ENCODE measurements around the gene CASP9. TPM values are rescaled to one million over a fixed set of nuclear protein-coding genes. Genes with fewer than 3 reads are reported as not detected.
"Not testable (repeated sequence)": the region's sequence is repeated elsewhere in the genome, so short reads cannot be mapped to it uniquely, and the experiment has no call there.

CASP9 gene
- total RNA-seq, 8 experiments from 2014 or later: 8.2 to 17.1 (median 13.9) TPM

- no peak overlapping the region for H3K4me3 ChIP-seq
- 86 to 97% (median 91%) methylated on average over 2 to 11 of the region's 17 CpGs; no CpG with 5 or more reads in 6 of the 10 experiments for WGBS, 10 experiments
- in situ Hi-C loops (cut with MboI; ENCODE audit: low pct_unique_long_range_greater_than_20kb in 2 of 9, low sequenced_read_pairs in 9 of 9, unreplicated experiment in 9 of 9): no loop called here
- H3K27ac ChIP-seq: no peak overlapping the region
- no peaks in the 10 kb centered on the region for H3K4me1 ChIP-seq (replicated peaks in 1 of 2)
- ATAC-seq (replicated peaks in 6 of 8): no peak
Measured at GRCh38 chr1:15506831-15507230, 17.2 kb downstream of the CASP9 start.

GRCh38 chr1:15504436-15504835 lies 19.6 kb downstream of the CASP9 start:
- H3K4me1 ChIP-seq (replicated peaks in 1 of 2): no peaks in the 10 kb centered on the region

DNA sequence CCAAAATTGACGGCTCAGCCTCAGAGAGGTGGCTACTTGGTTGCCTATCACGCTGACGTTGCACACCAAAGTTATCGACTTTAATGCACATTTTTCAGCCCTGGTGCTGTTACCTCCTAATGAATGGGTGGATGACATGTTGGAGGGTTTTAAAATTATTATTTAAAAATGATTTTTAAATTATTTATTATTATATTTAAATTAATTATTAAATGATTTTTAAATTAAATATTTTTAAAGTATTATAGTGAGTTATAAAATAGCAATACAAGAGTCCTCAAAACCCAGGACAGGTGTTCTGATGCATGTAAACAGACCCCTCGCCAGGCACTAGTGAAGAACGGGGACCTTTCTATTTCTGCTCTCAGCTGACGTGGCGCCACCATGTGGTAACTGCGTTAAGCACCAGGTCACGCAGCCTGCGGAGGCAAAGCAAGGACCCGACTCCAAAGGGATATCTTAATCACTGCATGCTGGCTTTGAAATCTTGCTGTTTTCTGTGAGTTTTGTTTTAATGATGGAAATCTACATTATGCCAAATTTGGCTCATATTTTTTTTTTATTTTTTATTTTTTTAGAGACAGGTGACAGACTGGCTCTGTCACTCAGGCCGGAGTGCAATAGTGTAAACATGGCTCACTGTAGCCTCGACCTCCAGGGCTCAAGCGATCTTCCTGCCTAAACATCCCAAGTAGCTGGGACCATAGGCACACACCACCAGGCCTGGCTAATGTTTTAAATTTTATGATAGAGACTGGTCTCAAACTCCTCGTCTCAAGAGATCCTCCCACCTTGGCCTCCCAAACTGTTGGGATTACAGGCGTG lies 22.6 kb downstream of the CASP9 start:
- peak; percentile 49 to 81 (median 64) for ATAC-seq (replicated peaks in 6 of 8)
- in situ Hi-C loops (cut with MboI; ENCODE audit: low pct_unique_long_range_greater_than_20kb in 2 of 9, low sequenced_read_pairs in 9 of 9, unreplicated experiment in 9 of 9): no loop called here
- Histone ChIP-seq H3K4me1 (replicated peaks in 1 of 2) (no peaks in the 10 kb centered on the region), H3K4me3 (no peak overlapping the region), H3K27ac (no peak overlapping the region)
- 39 to 72% (median 61%) methylated on average over 3 to 17 of the region's 17 CpGs for WGBS, 10 experiments

More at GRCh38 chr1:15504436-15504835, 19.6 kb downstream of the CASP9 start:
- Histone ChIP-seq H3K27ac (no peak overlapping the region), H3K4me3 (no peak overlapping the region)
- ATAC-seq (replicated peaks in 6 of 8): no peak
- WGBS, 10 experiments: 40 to 100% (median 96%) methylated on average over 1 to 3 of the region's 4 CpGs; no CpG with 5 or more reads in 6 of the 10 experiments
- in situ Hi-C loops (cut with MboI; ENCODE audit: low pct_unique_long_range_greater_than_20kb in 2 of 9, low sequenced_read_pairs in 9 of 9, unreplicated experiment in 9 of 9): no loop called here

DNA sequence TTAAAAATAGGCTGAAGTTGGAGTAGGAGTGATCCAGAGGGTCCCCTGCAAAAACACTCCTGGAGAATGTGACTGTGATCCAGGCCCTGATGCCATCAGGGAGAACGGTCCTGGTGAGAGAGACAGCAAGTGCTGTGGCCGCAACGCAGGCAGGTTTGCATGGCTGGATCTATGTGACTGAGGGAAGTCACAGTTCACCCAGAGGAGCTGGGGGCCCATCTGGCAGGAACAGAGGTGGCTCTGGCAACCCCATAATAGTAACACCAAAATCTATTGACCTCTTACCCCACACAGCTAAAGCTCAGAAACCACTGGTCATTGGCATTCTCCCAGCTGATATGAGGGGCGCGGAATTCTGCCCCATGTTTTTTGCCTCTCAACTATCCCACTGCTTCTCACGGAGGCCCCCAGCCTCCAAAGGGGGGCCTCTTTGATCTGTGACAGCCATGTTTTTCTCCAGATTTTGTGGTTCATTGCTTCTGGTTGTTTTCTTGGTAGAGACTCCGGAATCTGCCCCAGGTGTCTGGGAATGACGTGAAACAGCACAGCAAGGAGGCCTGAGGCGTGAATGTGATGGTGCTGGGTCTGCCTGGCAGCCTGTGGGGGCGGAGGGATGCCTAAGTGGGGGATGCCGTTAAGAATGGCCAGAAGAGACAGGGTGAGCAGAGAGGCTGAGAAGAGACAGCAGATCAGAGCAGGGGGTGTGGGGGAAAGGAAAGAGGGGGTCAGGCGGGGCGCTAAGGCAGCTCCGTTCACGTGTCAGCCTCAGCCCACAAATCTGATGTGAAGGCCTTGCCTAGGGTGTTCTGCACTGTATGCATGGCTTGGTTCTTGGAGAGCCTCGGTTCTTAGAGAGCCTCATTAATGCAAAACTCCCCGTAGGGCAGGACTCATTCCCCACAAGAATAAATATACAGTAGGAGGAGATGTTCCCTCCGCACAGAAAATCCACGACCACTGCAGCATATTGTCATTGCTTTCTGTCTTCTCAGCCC lies 23.5 kb downstream of the CASP9 start:
- no peaks in the 10 kb centered on the region for H3K4me1 ChIP-seq (replicated peaks in 1 of 2)
- in situ Hi-C loops (cut with MboI; ENCODE audit: low pct_unique_long_range_greater_than_20kb in 2 of 9, low sequenced_read_pairs in 9 of 9, unreplicated experiment in 9 of 9): no loop called here
- WGBS, 10 experiments: 65 to 100% (median 83%) methylated on average over 2 to 13 of the region's 19 CpGs; no CpG with 5 or more reads in 1 of the 10 experiments
- no peak overlapping the region for H3K4me3 ChIP-seq
- no peak overlapping the region for H3K27ac ChIP-seq
- peak in 1 of 8 experiments; percentile 12 for ATAC-seq (replicated peaks in 6 of 8)

DNA sequence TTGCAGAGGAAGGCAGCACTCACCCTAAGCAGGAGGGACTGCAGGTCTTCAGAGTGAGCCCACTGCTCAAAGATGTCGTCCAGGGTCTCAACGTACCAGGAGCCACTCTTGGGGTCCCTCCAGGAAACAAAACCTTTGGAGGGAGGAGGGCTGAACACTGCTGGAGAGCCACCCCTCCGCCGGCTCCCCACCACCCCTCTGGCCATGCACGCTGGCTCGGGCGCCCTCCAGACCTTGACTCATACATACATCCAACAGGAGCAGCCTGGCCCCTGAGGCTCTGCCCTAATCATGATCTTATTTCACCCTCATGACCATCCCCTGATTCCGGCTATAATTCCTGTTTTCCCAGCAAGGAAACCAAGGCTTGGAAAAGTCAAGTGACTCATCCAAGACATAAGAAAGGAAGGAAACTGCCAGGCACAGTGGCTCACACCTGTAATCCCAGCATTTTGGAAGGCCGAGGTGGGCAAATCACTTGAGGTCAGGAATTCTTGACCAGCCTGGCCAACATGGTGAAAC lies 30.1 kb downstream of the CASP9 start:
- Histone ChIP-seq H3K4me3 (no peak overlapping the region), H3K4me1 (replicated peaks in 1 of 2) (no peaks in the 10 kb centered on the region), H3K27ac (no peak overlapping the region)
- ATAC-seq (replicated peaks in 6 of 8): no peak
- in situ Hi-C loops (cut with MboI; ENCODE audit: low pct_unique_long_range_greater_than_20kb in 2 of 9, low sequenced_read_pairs in 9 of 9, unreplicated experiment in 9 of 9): no loop called here
- 83 to 100% (median 90%) methylated on average over 1 to 9 of the region's 9 CpGs; no CpG with 5 or more reads in 4 of the 10 experiments for WGBS, 10 experiments

DNA sequence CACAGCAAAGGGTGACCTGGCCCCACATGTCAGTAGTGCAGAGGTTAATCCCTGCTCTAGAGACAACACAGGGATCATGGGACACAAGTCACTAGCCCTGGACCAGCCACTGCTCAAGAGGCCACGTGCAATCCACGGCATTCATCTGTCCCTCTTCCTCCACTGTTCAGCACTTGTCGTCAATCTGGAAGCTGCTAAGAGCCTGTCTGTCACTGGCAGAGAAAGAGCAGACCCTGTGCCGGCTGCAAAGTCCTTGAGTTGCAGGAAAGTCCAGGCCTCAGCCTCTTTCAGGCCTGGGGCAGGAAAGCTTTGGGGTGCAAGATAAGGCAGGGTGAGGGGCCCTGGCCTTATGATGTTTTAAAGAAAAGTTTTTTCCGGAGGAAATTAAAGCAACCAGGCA lies 31.4 kb downstream of the CASP9 start:
- in situ Hi-C loops (cut with MboI; ENCODE audit: low pct_unique_long_range_greater_than_20kb in 2 of 9, low sequenced_read_pairs in 9 of 9, unreplicated experiment in 9 of 9): no loop called here
- 39 to 100% (median 87%) methylated on average over 1 to 5 of the region's 5 CpGs; no CpG with 5 or more reads in 2 of the 10 experiments for WGBS, 10 experiments
- ATAC-seq (replicated peaks in 6 of 8): no peak
- Histone ChIP-seq H3K4me3 (no peak overlapping the region), H3K4me1 (replicated peaks in 1 of 2) (no peaks in the 10 kb centered on the region), H3K27ac (no peak overlapping the region)

DNA sequence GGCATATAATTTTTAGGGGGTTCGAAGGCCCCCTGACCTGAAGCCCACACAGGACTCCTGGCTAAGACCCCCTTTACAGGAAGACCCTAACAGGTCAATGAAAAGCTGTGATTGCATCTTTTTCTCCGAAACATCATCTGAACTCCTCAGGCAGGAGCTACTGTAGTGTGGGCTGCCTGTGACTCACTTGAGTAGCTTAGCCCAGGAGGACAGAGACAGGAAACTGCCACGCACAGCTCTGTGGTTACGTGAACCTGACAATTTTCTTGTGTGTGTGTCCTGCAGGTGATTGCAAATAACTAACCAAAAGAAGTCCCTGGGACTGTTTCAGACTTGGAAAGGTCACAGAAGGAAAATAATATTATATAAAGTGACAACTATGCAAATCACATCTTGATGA lies 33.0 kb downstream of the CASP9 start:
- ATAC-seq (replicated peaks in 6 of 8); H3K4me1 ChIP-seq (replicated peaks in 1 of 2); H3K4me3 ChIP-seq; H3K27ac ChIP-seq; in situ Hi-C loops (cut with MboI; ENCODE audit: low pct_unique_long_range_greater_than_20kb in 2 of 9, low sequenced_read_pairs in 9 of 9, unreplicated experiment in 9 of 9): not testable (repeated sequence)
- WGBS, 10 experiments: 58 to 100% (median 94%) methylated on average over 1 to 4 of the region's 4 CpGs; no CpG with 5 or more reads in 2 of the 10 experiments

DNA sequence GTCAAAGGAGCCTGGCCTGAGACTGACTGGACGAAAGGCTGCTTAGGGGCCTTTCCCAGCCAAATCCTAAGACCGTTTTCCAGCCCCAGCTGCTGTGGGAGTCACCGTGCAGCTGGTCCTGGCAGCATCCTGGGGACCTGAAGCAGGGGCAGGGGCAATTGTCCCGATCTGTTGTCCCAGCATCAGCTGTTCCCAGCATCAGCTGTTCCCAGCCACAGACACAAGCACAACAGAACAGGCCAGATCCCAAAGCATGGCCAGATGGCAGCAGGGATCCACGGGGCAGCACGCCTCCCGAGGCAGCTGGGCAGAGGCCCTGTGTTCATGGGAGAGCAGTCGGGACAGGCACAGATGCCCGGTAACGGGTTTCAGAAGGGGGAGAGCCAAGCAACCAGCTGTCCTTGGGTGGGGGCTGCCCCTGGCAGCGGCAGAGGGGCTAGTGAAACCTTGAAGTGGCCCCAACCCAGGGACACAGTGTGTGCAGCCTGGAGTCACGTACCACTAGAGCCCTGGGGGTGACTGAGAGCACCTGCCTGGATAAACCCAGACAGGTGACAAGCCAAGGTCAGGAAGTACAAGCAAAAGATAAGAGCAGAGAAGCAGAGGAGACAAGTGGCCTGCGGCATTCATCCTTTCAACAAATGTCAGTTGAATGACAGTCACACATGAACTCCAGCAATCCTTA lies 34.8 kb downstream of the CASP9 start:
- in situ Hi-C loops (cut with MboI; ENCODE audit: low pct_unique_long_range_greater_than_20kb in 2 of 9, low sequenced_read_pairs in 9 of 9, unreplicated experiment in 9 of 9): no loop called here
- ATAC-seq (replicated peaks in 6 of 8): peak in 3 of 8 experiments; percentile 34 to 42 (median 41)
- 0 to 100% (median 76%) methylated on average over 1 to 7 of the region's 13 CpGs; no CpG with 5 or more reads in 3 of the 10 experiments for WGBS, 10 experiments
- Histone ChIP-seq H3K4me1 (replicated peaks in 1 of 2) (no peaks in the 10 kb centered on the region), H3K4me3 (no peak overlapping the region), H3K27ac (no peak overlapping the region)

DNA sequence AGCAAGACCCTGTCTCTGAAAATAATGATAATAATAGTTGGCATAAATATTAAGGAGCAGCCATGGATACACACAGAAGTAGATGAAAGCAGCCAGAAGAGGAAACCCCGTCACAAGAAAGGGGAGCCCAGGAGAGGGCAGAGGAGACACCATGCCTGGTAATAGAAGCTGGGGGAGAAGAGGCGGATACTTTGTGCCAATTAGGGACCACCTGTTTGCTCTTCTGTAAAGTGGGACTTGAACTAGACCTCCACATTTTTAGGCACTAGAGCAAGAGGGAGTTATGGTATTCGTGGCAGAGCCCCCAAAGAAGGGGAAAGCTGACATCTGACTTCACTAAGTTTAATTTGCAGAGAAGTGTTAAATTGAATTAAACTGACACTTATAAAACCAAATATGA lies 35.6 kb downstream of the CASP9 start:
- in situ Hi-C loops (cut with MboI; ENCODE audit: low pct_unique_long_range_greater_than_20kb in 2 of 9, low sequenced_read_pairs in 9 of 9, unreplicated experiment in 9 of 9): no loop called here
- H3K27ac ChIP-seq: no peak overlapping the region
- no peak for ATAC-seq (replicated peaks in 6 of 8)
- no peaks in the 10 kb centered on the region for H3K4me1 ChIP-seq (replicated peaks in 1 of 2)
- no peak overlapping the region for H3K4me3 ChIP-seq
- WGBS, 10 experiments: 48 to 100% (median 92%) methylated on average over 1 to 3 of the region's 3 CpGs; no CpG with 5 or more reads in 3 of the 10 experiments

DNA sequence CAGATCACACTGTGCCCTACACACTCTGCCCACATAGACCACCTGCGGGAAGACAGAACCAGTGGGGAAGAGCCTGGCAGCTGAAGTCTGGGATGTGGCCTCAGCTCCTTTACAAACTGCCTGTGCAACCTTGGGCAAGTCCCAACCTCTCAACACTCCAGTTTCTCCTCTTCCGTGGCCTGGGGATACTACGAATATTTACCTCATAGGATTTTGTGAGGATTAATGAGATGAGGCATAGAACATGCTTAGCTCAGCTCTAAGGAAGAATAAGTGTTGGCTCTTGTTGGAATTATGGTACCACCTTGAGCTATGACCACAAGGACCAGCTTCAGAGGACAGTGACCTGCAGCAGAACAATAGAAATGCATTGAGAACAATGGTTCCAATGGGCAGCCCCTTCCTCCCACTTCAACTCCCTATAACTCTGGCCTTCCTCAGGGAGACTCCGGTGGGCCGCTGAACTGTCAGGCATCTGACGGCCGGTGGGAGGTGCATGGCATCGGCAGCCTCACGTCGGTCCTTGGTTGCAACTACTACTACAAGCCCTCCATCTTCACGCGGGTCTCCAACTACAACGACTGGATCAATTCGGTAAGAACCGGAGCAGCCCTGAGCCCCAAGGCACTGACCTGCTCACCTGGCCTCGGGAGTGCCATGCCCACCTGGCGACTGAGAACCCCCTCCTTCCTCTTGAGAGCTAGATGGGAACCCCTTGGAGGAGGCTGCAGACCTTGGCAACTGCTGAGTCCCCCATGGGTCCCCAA lies 37.0 kb downstream of the CASP9 start:
- in situ Hi-C loops (cut with MboI; ENCODE audit: low pct_unique_long_range_greater_than_20kb in 2 of 9, low sequenced_read_pairs in 9 of 9, unreplicated experiment in 9 of 9); ATAC-seq (replicated peaks in 6 of 8): not testable (repeated sequence)
- WGBS, 10 experiments: 77 to 100% (median 96%) methylated on average over 1 to 15 of the region's 17 CpGs; no CpG with 5 or more reads in 5 of the 10 experiments

DNA sequence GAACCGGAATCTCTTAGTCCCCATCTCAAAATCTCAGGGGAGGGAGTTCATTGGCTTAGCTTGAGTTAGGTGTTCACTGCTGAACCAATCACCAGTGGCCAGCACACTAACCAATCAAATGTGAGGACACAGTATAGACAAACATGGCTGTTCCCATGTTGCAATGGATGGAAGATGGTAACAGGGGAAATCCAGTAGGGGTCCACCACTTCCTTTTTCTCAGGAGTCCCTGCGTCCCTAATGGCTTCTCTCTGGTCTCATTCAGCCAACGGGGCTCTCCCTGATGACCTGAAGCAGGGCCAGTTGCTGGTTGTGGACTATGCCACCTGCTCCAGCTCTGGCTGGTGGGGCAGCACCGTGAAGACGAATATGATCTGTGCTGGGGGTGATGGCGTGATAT lies 38.4 kb downstream of the CASP9 start:
- Histone ChIP-seq H3K4me1 (replicated peaks in 1 of 2) (no peaks in the 10 kb centered on the region), H3K27ac (no peak overlapping the region), H3K4me3 (no peak overlapping the region)
- in situ Hi-C loops (cut with MboI; ENCODE audit: low pct_unique_long_range_greater_than_20kb in 2 of 9, low sequenced_read_pairs in 9 of 9, unreplicated experiment in 9 of 9): no loop called here
- 69 to 100% (median 92%) methylated on average over 3 to 5 of the region's 6 CpGs; no CpG with 5 or more reads in 4 of the 10 experiments for WGBS, 10 experiments
- no peak for ATAC-seq (replicated peaks in 6 of 8)

More for the DNA sequence above, 37.0 kb downstream of the CASP9 start:
- not testable (repeated sequence) for H3K4me1 ChIP-seq (replicated peaks in 1 of 2); H3K4me3 ChIP-seq; H3K27ac ChIP-seq

DNA sequence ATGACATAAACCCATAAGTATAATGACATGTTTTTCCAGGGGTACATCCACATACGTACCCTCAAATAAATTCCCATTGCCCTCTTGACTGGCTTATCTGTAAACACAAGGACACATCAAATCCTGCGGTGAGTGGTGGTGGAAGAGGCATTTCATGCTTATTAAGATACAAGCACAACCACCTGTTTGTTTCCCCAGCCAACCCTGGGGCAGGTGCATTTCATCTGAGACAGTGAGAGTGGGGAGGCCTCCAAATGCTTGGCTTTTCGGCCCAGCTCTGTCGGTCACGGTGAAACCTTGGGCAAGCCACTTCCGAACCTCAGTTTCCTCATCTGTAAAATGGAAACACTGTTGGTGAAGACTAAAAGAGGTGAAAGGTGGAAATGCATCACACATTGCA lies 39.6 kb downstream of the CASP9 start:
- H3K4me3 ChIP-seq; H3K4me1 ChIP-seq (replicated peaks in 1 of 2); ATAC-seq (replicated peaks in 6 of 8); in situ Hi-C loops (cut with MboI; ENCODE audit: low pct_unique_long_range_greater_than_20kb in 2 of 9, low sequenced_read_pairs in 9 of 9, unreplicated experiment in 9 of 9); H3K27ac ChIP-seq: not testable (repeated sequence)
- 60 to 100% (median 100%) methylated on average over 1 to 3 of the region's 6 CpGs; no CpG with 5 or more reads in 3 of the 10 experiments for WGBS, 10 experiments
